ENCODE data around the gene PRPF8. TPM values are rescaled to one million over a fixed set of nuclear protein-coding genes. Genes with fewer than 3 reads are reported as not detected.
A peak's percentile ranks its signal among the peaks of the same experiment; 100 is the strongest.

PRPF8 gene
- total and polyA plus RNA-seq, 2 of the 13 experiments (the other 11 are each of a cell fraction or from before 2014, with no cell fraction given), result 112 to 179 TPM

- TF ChIP-seq ZNF430 (CRISPR knock-in tag; IDR thresholded peaks at IDR 0.05), result no peak; the same call in 1 of the 2 replicates
- TF ChIP-seq ETV6 (CRISPR knock-in tag; conservative IDR thresholded peaks at IDR 0.05), result no peak
- TF ChIP-seq MXD1 (CRISPR knock-in tag; IDR thresholded peaks at IDR 0.05), result peak; percentile 96
- no peak for TF ChIP-seq HINFP (CRISPR knock-in tag; IDR thresholded peaks at IDR 0.05; ENCODE audit: low read depth)
- no peak for TF ChIP-seq ETV5 (CRISPR knock-in tag; IDR thresholded peaks at IDR 0.05; ENCODE audit: borderline replicate concordance)
- 0 out of 2 replicates have a peak, but pooled peaks have one; percentile 11 for TF ChIP-seq YEATS2 (CRISPR knock-in tag; IDR thresholded peaks at IDR 0.05; ENCODE audit: borderline replicate concordance)
- TF ChIP-seq AHR (CRISPR knock-in tag; IDR thresholded peaks at IDR 0.05), result no peak; the same call in 1 of the 2 replicates
- TF ChIP-seq HDAC6 (IDR thresholded peaks at IDR 0.05; ENCODE audit: low read depth, low read length), result no peak
- TF ChIP-seq ZNF839 (CRISPR knock-in tag; IDR thresholded peaks at IDR 0.05; ENCODE audit: borderline replicate concordance), result 0 out of 2 replicates have a peak, but pooled peaks have one; percentile 28
- no peak for TF ChIP-seq PRDM15 (CRISPR knock-in tag; IDR thresholded peaks at IDR 0.05)
- TF ChIP-seq TERF1 (CRISPR knock-in tag; IDR thresholded peaks at IDR 0.05), result no peak
- no peak for TF ChIP-seq ZNF672 (CRISPR knock-in tag; IDR thresholded peaks at IDR 0.05)
- no peak for TF ChIP-seq ZNF343 (CRISPR knock-in tag; IDR thresholded peaks at IDR 0.05)
- no peak for TF ChIP-seq NBN (conservative IDR thresholded peaks at IDR 0.05)
- no peak for TF ChIP-seq HNF1A (IDR thresholded peaks at IDR 0.05; ENCODE audit: low read depth)
- no peak for TF ChIP-seq HNF1A (CRISPR knock-in tag; IDR thresholded peaks at IDR 0.05; ENCODE audit: borderline replicate concordance)
- no peak for TF ChIP-seq KLF9 (CRISPR knock-in tag; IDR thresholded peaks at IDR 0.05; ENCODE audit: low read depth)
- TF ChIP-seq NFRKB (IDR thresholded peaks at IDR 0.05), result no peak
Observed at GRCh38 chr17:1627982-1628855, 56.4 kb downstream of the PRPF8 start, which contains the start of gene SLC43A2 (continued).
